HG02970 (cell line): ENCODE data around the gene TM4SF20.
"Not testable (repeated sequence)": the region's sequence is repeated elsewhere in the genome, so short reads cannot be mapped to it uniquely, and the experiment has no call there.

Source experiments
- ATAC-seq: cut with Tn5 transposase; IDR thresholded peaks from one replicate; pipeline ENCODE4 v1.9.1; 2021; ENCODE audit warnings: mild to moderate bottlenecking, moderate library complexity, moderate number of reproducible peaks; ENCODE audit not compliant: unreplicated experiment, low FRiP score

The TM4SF20 gene

DNA sequence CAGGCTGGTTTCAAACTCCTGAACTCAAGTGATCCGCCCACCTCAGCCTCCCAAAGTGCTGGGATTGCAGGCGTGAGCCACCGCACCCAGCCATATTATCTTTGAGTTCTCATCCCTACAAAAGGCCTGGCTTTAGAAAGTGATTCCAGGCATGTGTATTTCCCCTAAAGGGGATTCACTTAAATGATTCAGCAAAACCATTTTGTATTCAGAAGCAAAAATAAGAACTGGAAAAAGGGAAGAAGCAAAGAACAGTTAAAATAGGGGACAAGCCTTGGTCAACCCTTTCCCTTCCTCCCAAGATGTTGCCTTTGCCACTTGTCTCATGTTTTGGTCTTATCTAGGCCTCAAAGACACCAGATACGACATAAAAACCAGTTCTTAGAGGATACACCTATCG lies 10.5 kb downstream of the TM4SF20 start:
- no peak for ATAC-seq

- no peak for ATAC-seq
Measured at GRCh38 chr2:227367427-227367795, 11.7 kb downstream of the TM4SF20 start.

DNA sequence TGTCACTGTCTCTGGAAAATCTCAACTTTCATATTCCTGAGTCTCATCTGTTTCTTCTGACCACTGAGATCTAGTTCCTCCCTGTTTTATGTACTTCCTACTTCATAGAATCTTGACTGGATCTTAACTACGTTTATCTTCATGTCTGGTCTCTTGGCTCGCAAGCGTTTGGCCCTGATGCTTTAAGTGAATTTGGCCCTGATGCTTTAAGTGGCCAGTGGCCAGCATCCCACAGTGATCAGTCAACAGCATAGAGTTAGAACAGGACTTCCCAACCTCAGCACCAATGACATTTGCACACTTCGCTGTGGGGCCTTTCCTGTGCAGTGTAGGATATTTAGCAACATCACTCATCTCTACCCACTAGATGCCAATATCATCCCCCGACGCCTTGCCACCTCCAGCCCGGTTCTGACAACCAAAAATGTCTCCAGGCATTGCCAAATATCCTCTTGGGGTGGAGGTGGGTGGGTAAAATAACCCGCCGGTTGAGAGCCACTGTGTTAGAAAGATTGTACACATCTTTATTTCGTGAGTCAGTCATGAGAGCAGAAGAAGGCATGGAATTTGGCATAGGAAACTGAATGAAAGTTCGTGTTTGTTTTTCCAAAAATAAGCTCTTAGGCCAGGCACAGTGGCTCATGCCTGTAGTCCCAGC lies 12.2 kb downstream of the TM4SF20 start:
- no peak for ATAC-seq

DNA sequence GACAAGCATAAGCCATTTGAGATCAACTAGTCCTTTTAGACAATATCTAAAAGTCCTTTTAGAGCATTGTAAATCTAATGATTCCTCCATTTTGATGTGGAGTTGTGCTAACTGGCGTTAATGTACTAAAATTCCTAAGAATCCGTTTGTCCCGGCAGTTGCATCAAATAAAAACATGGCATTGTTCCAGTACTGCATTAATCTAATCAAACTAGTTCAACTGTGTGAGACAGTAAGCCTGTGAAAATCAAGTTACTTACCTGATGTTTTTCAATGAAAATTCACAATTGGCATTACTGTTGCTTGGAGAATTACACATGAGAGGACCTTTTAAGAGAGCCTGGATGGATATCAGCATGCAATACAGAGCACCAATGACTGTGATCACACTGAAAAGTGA lies 13.3 kb downstream of the TM4SF20 start:
- no peak for ATAC-seq

- not testable (repeated sequence) for ATAC-seq
Measured at GRCh38 chr2:227364585-227365263, 14.4 kb downstream of the TM4SF20 start.

DNA sequence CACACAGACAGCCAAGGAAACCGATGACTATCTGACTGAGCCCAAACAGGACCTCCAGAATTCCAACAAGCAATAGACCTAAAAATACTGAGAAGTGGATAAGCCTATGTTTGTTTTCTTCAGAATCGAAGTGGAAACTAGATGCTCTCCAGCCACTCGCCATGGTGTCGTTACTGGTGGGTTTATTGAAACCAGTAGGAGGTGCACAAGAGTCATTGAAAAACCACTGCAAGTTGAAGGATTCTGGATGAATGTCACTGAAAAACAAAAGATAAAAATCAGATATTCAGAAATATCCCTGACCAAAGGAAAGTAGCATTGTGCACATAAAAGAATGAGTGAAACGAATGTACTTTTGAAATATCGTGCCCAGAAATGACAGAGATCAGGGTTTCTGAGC lies 15.3 kb downstream of the TM4SF20 start:
- ATAC-seq = no peak

DNA sequence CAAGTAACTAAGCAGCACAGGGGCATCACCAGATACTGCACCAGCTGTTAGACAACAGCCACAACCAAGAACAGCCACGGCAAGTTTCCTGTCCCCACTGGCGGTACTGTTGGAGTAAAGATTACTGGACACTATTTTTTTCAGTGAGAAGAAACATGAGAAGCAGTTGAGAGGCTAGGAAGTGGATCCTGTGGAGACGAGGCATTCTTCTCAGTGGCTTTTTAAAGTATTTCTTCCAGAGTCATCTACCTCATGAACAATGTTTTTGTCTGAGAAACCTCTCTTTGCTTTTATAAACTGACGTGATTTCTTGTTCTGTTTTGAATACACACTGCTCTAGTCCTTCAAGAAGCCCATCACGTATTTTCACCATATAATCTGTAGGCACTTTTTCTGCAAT lies 18.8 kb downstream of the TM4SF20 start:
- ATAC-seq = no peak

GRCh38 chr2:227351639-227352038 lies 27.5 kb downstream of the TM4SF20 start:
- ATAC-seq = no peak

GRCh38 chr2:227349989-227350612 lies 29.0 kb downstream of the TM4SF20 start:
- ATAC-seq = no peak

DNA sequence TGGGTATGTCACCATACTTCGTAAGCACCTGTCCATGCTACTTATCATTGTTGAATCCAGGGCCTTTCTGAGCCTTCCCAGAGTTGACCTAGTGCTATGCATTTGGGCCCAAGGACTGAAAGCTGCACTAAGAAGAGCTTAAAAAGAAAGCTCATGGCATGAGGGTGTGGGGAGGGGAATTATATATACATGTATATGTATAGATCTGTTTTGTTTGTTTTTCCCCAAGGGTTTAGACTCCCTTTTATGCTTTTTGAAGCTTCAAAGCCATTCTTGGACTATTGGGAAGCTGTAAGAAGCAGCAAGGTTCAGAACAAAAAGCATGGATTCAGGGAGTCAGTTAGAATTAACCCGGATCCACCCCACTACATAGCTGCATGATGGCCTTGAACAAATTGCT lies 30.8 kb downstream of the TM4SF20 start:
- no peak for ATAC-seq

- no peak for ATAC-seq
Measured at GRCh38 chr2:227347117-227347516, 32.0 kb downstream of the TM4SF20 start.

- ATAC-seq = no peak
Measured at GRCh38 chr2:227344231-227344630, 34.9 kb downstream of the TM4SF20 start.

- no peak for ATAC-seq
Measured at GRCh38 chr2:227341553-227341952, 37.6 kb downstream of the TM4SF20 start.

GRCh38 chr2:227340106-227340505 lies 39.0 kb downstream of the TM4SF20 start:
- ATAC-seq = no peak

- ATAC-seq = no peak
Measured at GRCh38 chr2:227339098-227339599, 40.0 kb downstream of the TM4SF20 start.

GRCh38 chr2:227337442-227337841 lies 41.7 kb downstream of the TM4SF20 start:
- no peak for ATAC-seq

- no peak for ATAC-seq
Measured at GRCh38 chr2:227335713-227336112, 43.4 kb downstream of the TM4SF20 start.

- no peak for ATAC-seq
Measured at GRCh38 chr2:227326783-227327182, 52.3 kb downstream of the TM4SF20 start.

DNA sequence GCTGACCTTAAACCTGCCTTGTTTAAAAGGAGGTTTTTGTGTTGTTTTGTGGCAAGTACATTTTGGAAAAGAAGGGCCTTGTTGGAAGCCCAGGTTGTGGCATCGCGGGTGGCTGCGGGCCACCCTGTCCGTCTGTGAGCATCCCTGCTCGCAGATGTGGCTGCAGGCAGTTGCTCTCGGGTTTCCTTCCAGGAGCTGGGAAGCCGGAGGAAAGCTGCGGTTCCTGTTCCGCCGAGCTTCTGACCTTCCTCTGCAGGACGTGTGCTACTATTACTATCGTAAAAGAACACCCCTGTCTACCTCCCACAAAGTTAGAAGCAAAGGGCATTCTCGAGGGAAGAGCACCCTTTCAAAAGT lies 53.3 kb downstream of the TM4SF20 start:
- ATAC-seq = no peak

DNA sequence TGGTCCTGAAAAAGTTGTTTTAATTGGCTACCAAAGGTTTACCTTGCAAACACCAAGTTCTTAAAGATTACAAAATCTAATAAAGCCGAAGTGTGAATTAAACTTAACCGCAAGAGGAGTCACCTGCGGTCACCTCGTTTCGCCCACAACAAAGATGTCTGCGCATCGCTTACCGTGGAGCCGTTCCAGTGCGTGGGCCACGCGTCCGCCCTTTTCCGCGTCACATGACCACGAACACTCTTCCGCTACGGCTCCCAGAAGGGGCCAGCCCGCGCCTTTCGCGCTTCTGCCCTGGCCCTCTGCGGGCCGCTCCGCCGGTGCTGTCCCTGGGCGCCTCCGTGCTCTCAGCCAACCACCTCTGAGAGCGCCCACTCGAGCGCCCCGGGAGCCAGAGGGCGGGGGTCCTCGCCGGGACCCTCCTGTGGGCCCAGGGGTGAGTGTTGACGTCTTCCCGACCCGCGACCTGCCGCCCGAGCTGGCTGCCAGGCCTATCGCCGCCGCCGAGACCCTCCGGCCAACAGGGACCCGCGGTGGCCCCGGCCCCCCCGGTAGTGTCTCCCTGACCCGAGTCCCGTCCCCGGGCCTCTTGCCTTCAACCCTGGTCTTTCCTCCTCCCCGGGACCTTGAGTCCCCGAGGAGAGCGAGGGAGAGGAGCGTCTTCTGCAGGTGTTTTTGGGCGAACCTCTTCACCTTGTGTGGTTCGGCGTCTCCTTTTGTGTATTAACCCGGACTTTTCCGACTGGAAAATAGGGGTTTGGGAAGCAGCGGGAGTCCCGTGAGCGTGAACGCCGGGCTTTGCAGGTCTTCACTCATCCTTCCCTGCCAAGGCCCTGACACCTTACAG lies 53.9 kb downstream of the TM4SF20 start, which contains the start of gene MFF:
Gene MFF (plus strand): TSS at position 257 of the 844 bp plus-strand sequence. CDS start 5,415 bp downstream, outside the sequence.
- peak; percentile 99 for ATAC-seq

- no peak for ATAC-seq
Measured at GRCh38 chr2:227324642-227324994, 54.5 kb downstream of the TM4SF20 start.
